ENCODE data around the gene HOXD10.

The HOXD10 gene

DNA sequence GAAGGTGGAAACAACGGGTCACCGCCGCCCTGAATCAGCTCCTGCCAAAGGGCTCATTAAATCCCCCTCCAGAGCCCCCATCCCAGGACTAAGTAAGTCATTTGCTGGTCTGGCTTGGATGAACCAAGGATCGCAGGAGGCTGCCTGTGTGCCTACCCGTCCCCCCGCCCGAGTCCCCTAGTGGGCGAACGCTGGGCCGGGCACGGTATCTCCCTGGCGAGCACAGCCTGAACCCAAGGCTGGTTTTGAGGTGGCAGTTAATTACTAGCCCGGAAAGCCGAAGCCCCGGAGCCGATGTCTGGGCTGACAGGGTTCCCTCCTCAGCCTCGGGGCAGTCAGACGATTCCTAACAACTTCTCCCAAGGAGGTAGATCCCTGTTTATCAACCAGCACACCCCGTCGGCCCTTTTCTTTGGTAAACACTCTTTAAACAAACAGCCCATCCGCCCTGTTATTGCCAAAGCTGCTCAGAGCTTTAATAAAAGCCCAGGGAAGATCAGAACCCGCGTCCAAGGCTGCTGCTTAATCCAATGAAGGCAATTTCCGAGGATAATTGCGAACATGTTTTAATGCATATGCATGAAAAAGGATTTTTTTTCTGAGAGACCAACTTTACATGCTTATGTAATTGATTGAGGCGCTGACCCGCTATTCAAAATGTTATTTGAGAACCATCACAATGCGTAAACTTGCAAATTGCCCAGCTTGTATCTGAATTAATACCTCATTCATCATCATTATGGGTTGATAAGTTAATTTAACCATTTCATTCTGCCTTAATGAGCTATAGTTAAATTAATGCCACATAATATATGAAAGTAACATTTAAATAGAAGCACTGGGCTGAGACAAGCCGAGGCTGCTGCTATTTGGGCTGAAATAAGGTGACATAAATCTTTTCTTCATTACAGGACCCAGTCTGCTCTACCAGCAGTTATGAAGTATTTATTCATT, 43.4 kb upstream of the HOXD10 start:
- no peak for DNase-seq (ENCODE audit: low read depth, low spot score)
- no peak for TF ChIP-seq CTCF (IDR thresholded peaks at IDR 0.05; ENCODE audit: insufficient read depth, low read length, missing control alignments)
- H3K4me3 ChIP-seq (ENCODE audit: low read depth, low read length), result no peak overlapping the region
- POLR2A ChIA-PET, result interaction anchor here (0.6 kb wide), 1 partner anchor 349 kb away, joined by 3 read pairs; no protein-coding TSS in a partner anchor
- CTCF ChIA-PET, result interaction anchor here (1.4 kb wide), 1 partner anchor 9 kb away, joined by 5 read pairs; no protein-coding TSS in a partner anchor

- no peak for TF ChIP-seq CTCF (IDR thresholded peaks at IDR 0.05; ENCODE audit: insufficient read depth, low read length, missing control alignments)
- ChIA-PET POLR2A (no interaction called here), CTCF (interaction anchor here (0.9 kb wide), 1 partner anchor 11 kb away, joined by 5 read pairs; no protein-coding TSS in a partner anchor)
- no peak for DNase-seq (ENCODE audit: low read depth, low spot score)
- no peak overlapping the region for H3K4me3 ChIP-seq (ENCODE audit: low read depth, low read length)
Observed at GRCh38 chr2:176074919-176075425, 41.6 kb upstream of the HOXD10 start.

DNA sequence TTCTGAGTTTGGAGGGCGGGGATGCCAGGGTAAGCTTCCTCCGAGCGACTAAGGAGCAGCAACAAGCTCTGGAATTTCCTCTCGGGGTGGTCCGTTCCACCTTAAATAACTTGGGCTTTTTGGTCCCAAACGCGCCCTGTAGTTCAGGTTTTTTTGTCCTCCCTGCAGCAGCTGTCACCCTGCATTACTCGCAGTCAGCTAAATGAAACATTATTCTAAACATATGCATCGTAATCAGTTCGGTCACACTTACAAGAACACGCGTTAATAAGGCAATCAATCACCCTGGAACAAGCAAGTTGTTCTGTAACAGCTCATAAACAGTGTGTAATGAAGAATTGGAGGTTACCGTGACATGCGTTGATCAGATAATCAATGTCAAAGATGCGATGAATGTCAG, 41.1 kb upstream of the HOXD10 start:
- DNase-seq (ENCODE audit: low read depth, low spot score), result no peak
- no peak overlapping the region for H3K4me3 ChIP-seq (ENCODE audit: low read depth, low read length)
- TF ChIP-seq CTCF (IDR thresholded peaks at IDR 0.05; ENCODE audit: insufficient read depth, low read length, missing control alignments), result no peak
- ChIA-PET CTCF (interaction anchor here (0.9 kb wide), 1 partner anchor 10 kb away, joined by 5 read pairs; no protein-coding TSS in a partner anchor), POLR2A (no interaction called here)

- CTCF ChIA-PET, result interaction anchor here (1.1 kb wide), 1 partner anchor 12 kb away, joined by 4 read pairs; no protein-coding TSS in a partner anchor
- DNase-seq (ENCODE audit: low read depth, low spot score), result no peak
- H3K4me3 ChIP-seq (ENCODE audit: low read depth, low read length), result no peak overlapping the region
- no peak for TF ChIP-seq CTCF (IDR thresholded peaks at IDR 0.05; ENCODE audit: insufficient read depth, low read length, missing control alignments)
- POLR2A ChIA-PET, result no interaction called here
Observed at GRCh38 chr2:176076063-176076462, 40.5 kb upstream of the HOXD10 start.

GRCh38 chr2:176076796-176077195, 39.8 kb upstream of the HOXD10 start:
- ChIA-PET CTCF (interaction anchor here (1.1 kb wide), 1 partner anchor 12 kb away, joined by 4 read pairs; no protein-coding TSS in a partner anchor), POLR2A (no interaction called here)
- no peak overlapping the region for H3K4me3 ChIP-seq (ENCODE audit: low read depth, low read length)
- no peak for TF ChIP-seq CTCF (IDR thresholded peaks at IDR 0.05; ENCODE audit: insufficient read depth, low read length, missing control alignments)
- DNase-seq (ENCODE audit: low read depth, low spot score), result no peak
